K562 (cell line): ENCODE measurements around the gene ADAMTS6. TPM values are rescaled to one million over a fixed set of nuclear protein-coding genes. Genes with fewer than 3 reads are reported as not detected.

ENCODE experiments used
- ATAC-seq: fragments of 200-7000 bp; cut with Tn5 transposase; 3 replicates; pipeline ENCODE4 v1.9.1; 2020; ENCODE audit warnings: moderate library complexity
- BruUV-seq: library from RNA; stranded (reverse); fragments of 400-500 nt; replicated peaks from 2 replicates; lab custom pipeline; 2021; lab: Mats Ljungman, UMichigan
- CTCF ChIA-PET: fragments of 300-600 bp; formaldehyde crosslinking; extraction: SDS; loops from one replicate; lab custom pipeline; 2021; ENCODE audit warnings: low intra/inter-chr PET ratio; lab: Yijun Ruan, JAX
- POLR2A ChIA-PET: fragments of 300-600, 350-650 bp; sonication (Branson Sonifier 250); formaldehyde crosslinking; extraction: SDS; loops from one replicate; lab custom pipeline; 2021; ENCODE audit warnings: antibody characterized with exemption, inconsistent platforms; lab: Yijun Ruan, JAX
- DNase-seq, 4 experiments: peaks; one replicate each; pipeline versions ENCODE4 v3.0.0 to v3.0.0-alpha.2; 2011 to 2018; ENCODE audit warnings: low spot score in 3 of 4, mixed read lengths in 3 of 4; ENCODE audit errors: extremely low read depth in 1 of 4
- FAIRE-seq: peaks from 2 replicates; lab custom pipeline; 2011; peaks lifted over from hg19 to GRCh38; lab: Jason Lieb, UNC
- H2AFZ ChIP-seq: 2 replicates; pipeline ENCODE4 v1.6.0; 2011; ENCODE audit warnings: low read depth, low read length, control low read depth, inconsistent platforms
- H3K27ac ChIP-seq: fragments of 200-600 bp; 3 replicates; pipeline ENCODE4 v1.8.0; 2011; ENCODE audit warnings: low read depth, mild to moderate bottlenecking, control low read depth, inconsistent platforms, low read length, moderate library complexity, mixed read lengths; ENCODE audit errors: extremely low read depth
- H3K27me3 ChIP-seq, 2 experiments: fragments of 300-600 bp in 1 of 2; 2 replicates in 1 of 2; 3 replicates in 1 of 2; pipeline versions ENCODE4 v1.6.0 to v1.8.0; 2011; ENCODE audit warnings: inconsistent platforms in 2 of 2, low read length in 2 of 2, mild to moderate bottlenecking in 1 of 2, mixed read lengths in 1 of 2, moderate library complexity in 1 of 2; ENCODE audit not compliant: control insufficient read depth in 2 of 2, insufficient read depth in 2 of 2
- H3K36me3 ChIP-seq: fragments of 300-600 bp; 3 replicates; pipeline ENCODE4 v1.8.0; 2011; ENCODE audit warnings: mild to moderate bottlenecking, low read length, inconsistent platforms; ENCODE audit not compliant: control insufficient read depth, insufficient read depth
- H3K4me1 ChIP-seq, 2 experiments: fragments of 200-600 bp in 1 of 2; replicated peaks in 1 of 2; 2 replicates in 1 of 2; 3 replicates in 1 of 2; pipeline versions ENCODE4 v1.5.1 to v1.8.0; 2011; ENCODE audit warnings: inconsistent platforms in 2 of 2, low read length in 2 of 2, mild to moderate bottlenecking in 1 of 2, mixed read lengths in 1 of 2, moderate library complexity in 1 of 2; ENCODE audit not compliant: control insufficient read depth in 2 of 2, insufficient read depth in 2 of 2
- H3K4me2 ChIP-seq: 2 replicates; pipeline ENCODE4 v1.6.1; 2011; ENCODE audit warnings: low read length, control low read depth, inconsistent platforms, mixed read lengths; ENCODE audit not compliant: insufficient read depth
- H3K4me3 ChIP-seq: fragments of 200-600 bp; sonication (generic), shearing (Covaris generic); 2 replicates; pipeline ENCODE4 v1.5.1; 2016; ENCODE audit warnings: control low read depth, inconsistent platforms
- H3K79me2 ChIP-seq: fragments of 200-600 bp; 3 replicates; pipeline ENCODE4 v1.8.0; 2011; ENCODE audit warnings: low read length, inconsistent platforms; ENCODE audit not compliant: control insufficient read depth, insufficient read depth
- H3K9ac ChIP-seq, 2 experiments: 2 replicates each; pipeline versions ENCODE4 v1.6.0 to v1.6.1; 2011; ENCODE audit warnings: low read depth in 2 of 2, low read length in 2 of 2, control low read depth in 1 of 2, inconsistent platforms in 1 of 2, mild to moderate bottlenecking in 1 of 2, mixed read lengths in 1 of 2; ENCODE audit not compliant: insufficient read depth in 1 of 2
- H3K9me1 ChIP-seq: one replicate; pipeline ENCODE4 v1.6.0; 2011; ENCODE audit warnings: inconsistent platforms, mild to moderate bottlenecking, low read length, moderate library complexity; ENCODE audit not compliant: control insufficient read depth, insufficient read depth
- H3K9me3 ChIP-seq: replicated peaks from 2 replicates; pipeline ENCODE4 v1.5.1; 2011; ENCODE audit warnings: low read depth, low read length, inconsistent platforms; ENCODE audit not compliant: control insufficient read depth, insufficient read depth
- H4K20me1 ChIP-seq: replicated peaks from 2 replicates; pipeline ENCODE4 v1.6.1; 2011; ENCODE audit warnings: low read length, inconsistent platforms, mixed read lengths; ENCODE audit not compliant: control insufficient read depth, insufficient read depth
- CCNT2 ChIP-seq: IDR thresholded peaks from 2 replicates; pipeline ENCODE4 v1.6.1; 2011; ENCODE audit warnings: borderline replicate concordance, low read depth, mild to moderate bottlenecking, moderate library complexity, mixed read lengths, low read length; ENCODE audit not compliant: insufficient read length; ENCODE audit errors: extremely low read depth
- CEBPZ ChIP-seq: fragments of 150-350 bp; IDR thresholded peaks from 2 replicates; pipeline ENCODE4 v1.6.1; 2014; ENCODE audit warnings: low read depth, mild to moderate bottlenecking, low read length, borderline replicate concordance
- CTCFL ChIP-seq: IDR thresholded peaks from 2 replicates; pipeline ENCODE4 v1.6.1; 2011; ENCODE audit warnings: borderline replicate concordance, low read depth, mild to moderate bottlenecking, moderate library complexity, low read length; ENCODE audit not compliant: insufficient read depth, poor library complexity, severe bottlenecking
- KLF6 ChIP-seq: fragments of 250-450 bp; sonication (Bioruptor Pico); IDR thresholded peaks from 2 replicates; pipeline ENCODE4 v1.4.0; 2020; ENCODE audit warnings: mild to moderate bottlenecking, moderate library complexity, borderline replicate concordance
- NFYB ChIP-seq: IDR thresholded peaks from 2 replicates; pipeline ENCODE4 v1.6.1; 2011; ENCODE audit warnings: mild to moderate bottlenecking, moderate library complexity; ENCODE audit not compliant: insufficient read length; ENCODE audit errors: extremely low read depth
- PHF21A ChIP-seq: fragments of 450-650 bp; IDR thresholded peaks from 2 replicates; pipeline ENCODE4 v1.6.1; 2017; ENCODE audit warnings: low read depth, borderline replicate concordance
- RBM14 ChIP-seq: fragments of 200-400 bp; formaldehyde crosslinking; IDR thresholded peaks from 2 replicates; pipeline ENCODE4 v1.6.1; 2018; ENCODE audit warnings: low read depth, mild to moderate bottlenecking, low read length, moderate library complexity, borderline replicate concordance; ENCODE audit not compliant: insufficient read depth
- RBM34 ChIP-seq: fragments of 200-400 bp; formaldehyde crosslinking; IDR thresholded peaks from 2 replicates; pipeline ENCODE4 v1.6.1; 2018; ENCODE audit warnings: low read length, borderline replicate concordance; ENCODE audit not compliant: insufficient read depth
- ZNF324 ChIP-seq: fragments of 250-450 bp; sonication (Bioruptor Pico); IDR thresholded peaks from 2 replicates; pipeline ENCODE4 v1.4.0; 2020; ENCODE audit warnings: mild to moderate bottlenecking
- ZNF384 ChIP-seq: IDR thresholded peaks from 2 replicates; pipeline ENCODE4 v1.6.1; 2012; ENCODE audit warnings: low read depth, low read length, improper control_type of control experiment
- ZNF696 ChIP-seq: fragments of 250-450 bp; sonication (Bioruptor Pico); conservative IDR thresholded peaks from 2 replicates; pipeline ENCODE4 v1.4.0; 2020; ENCODE audit warnings: mild to moderate bottlenecking, moderate library complexity
- WGBS: fragments of 100-300 bp; shearing (Covaris generic); methylation state at CpG from one replicate; pipeline ENCODE4 v1.1.6; 2016; ENCODE audit warnings: low coverage, mixed read lengths; ENCODE audit not compliant: insufficient coverage; ENCODE audit errors: missing lambda C conversion rate; 5-methylcytosine and 5-hydroxymethylcytosine counted together
- in situ Hi-C: fragments of 300-500 bp; cut with MboI; formaldehyde crosslinking; loops from 4 replicates; pipeline ENCODE4 v1.15.0; 2018; ENCODE audit warnings: inconsistent platforms, mixed read lengths
- intact Hi-C: fragments of 100-400 bp; cut with micrococcal nuclease; formaldehyde crosslinking; loops from 2 replicates; pipeline ENCODE4 v1.14.2; 2022
- polyA plus RNA-seq, 8 experiments: library from polyadenylated mRNA; depleted of rRNA in 4 of 8; stranded (reverse) in 5 of 8; unstranded in 3 of 8; fragments of >200 nt; fragmentation: Nextera tagmentation in 2 of 8; fragmentation: Illumina TruSeq in 1 of 8; extraction: Ambion mirVana in 2 of 8; extraction: Trizol in 1 of 8; gene quantifications; 2 replicates each; pipeline versions ENCODE4 v1.2.1 to v1.2.3, GENCODE V29; 2011 to 2014; ENCODE audit warnings: inconsistent platforms in 1 of 8, missing spikeins in 1 of 8
- total RNA-seq, 7 experiments: library from RNA; depleted of rRNA in 6 of 7; stranded (reverse); fragments of >200 nt in 6 of 7; fragmentation: Illumina TruSeq in 2 of 7; extraction: Trizol in 2 of 7; gene quantifications; 2 replicates each; pipeline versions ENCODE4 v1.2.1 to v1.2.3, GENCODE V29; 2011 to 2021; ENCODE audit warnings: low replicate concordance in 1 of 7

The ADAMTS6 gene
- total and polyA plus RNA-seq, 9 of the 15 experiments (the other 6 are each of a cell fraction or from before 2014, with no cell fraction given): 0.57 to 5.3 (median 1.5) TPM

DNA sequence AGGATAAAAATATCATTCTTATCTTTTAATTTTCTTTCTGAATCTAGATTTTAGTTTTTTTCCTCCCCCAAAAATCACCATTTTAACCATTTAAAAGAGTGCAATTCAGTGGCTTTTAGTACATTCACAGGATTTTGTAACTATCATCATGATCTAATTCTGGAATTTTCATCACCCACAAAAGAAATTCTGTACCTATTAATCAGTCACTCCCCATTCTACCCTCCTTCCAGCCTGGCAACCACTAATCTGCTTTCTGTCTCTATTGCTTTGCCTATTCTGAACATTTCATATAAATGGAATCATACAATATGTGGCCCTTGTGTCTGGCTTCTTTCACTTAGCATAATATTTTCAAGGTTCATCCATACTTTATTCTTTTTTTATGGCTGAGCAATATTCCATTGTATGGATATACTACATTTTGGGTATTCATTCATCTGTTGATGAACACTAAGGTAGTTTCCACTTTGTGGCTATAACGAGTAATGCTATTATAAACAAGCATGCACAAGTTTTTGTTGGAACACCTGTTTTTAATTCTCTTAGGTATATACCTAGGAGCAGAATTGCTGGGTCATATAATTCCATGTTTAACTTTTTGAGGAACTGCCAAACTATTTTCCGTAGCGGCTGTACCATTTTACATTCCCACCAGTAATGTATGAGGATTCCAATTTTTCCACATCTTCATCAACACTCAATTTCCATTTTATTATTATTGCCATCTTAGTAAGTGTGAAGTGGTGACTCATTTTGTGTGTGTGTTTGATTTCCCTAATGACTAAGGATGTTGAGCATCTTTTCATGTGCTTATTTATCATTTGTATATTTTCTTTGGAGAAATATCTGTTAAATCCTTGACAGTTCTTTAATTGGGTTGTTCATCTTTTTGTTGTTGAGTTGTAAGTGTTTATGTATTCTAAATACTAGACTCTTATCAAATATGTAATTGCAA, 372.7 kb downstream of the ADAMTS6 start (continued):
- TF ChIP-seq CEBPZ: no peak
- TF ChIP-seq NFYB: no peak

DNA sequence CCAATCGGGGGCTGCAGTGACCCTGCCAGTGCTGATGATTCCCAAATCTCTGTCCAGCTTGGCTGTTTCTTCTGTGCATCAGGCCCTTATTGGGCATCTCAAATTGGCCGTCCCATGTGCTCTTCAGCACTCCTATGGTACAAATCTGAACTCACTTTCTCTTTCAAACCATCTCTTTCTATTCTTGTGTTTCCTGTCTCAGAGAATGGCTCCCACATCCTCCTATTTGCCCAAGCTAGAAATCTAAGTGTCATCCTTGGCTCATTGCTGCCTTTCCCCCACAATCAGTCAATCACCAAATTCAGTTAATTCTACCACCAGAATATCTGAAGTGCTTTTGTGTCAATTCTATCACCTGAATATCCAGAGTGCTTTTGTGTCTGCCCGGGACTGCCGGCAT, 376.4 kb downstream of the ADAMTS6 start:
- 27% methylated on average over 4 of the region's 4 CpGs for WGBS
- POLR2A ChIA-PET: interaction anchor here (0.8 to 1.6 kb wide), 2 partner anchors 10 to 11 kb away, joined by 4 read pairs; no protein-coding TSS in a partner anchor
- TF ChIP-seq RBM14 (no peak), ZNF384 (no peak), ZNF696 (CRISPR knock-in tag) (no peak), RBM34 (no peak), KLF6 (CRISPR knock-in tag) (no peak), ZNF324 (CRISPR knock-in tag) (no peak), CTCFL (no peak), PHF21A (no peak), CCNT2 (no peak)

More for the DNA sequence above, 376.4 kb downstream of the ADAMTS6 start:
- intact Hi-C loops: no loop called here
- Histone ChIP-seq H2AFZ (no peak overlapping the region), H3K9me3 (no peaks in the 10 kb centered on the region), H3K27me3 (0 out of 5 replicates have a peak, but pooled peaks cover 0 to 4% of the 10 kb centered on the region in 2 experiments), H3K4me3 (no peak overlapping the region), H4K20me1 (no peaks in the 10 kb centered on the region), H3K79me2 (no peaks in the 10 kb centered on the region), H3K27ac (no peak overlapping the region), H3K9ac (no peak overlapping the region), H3K4me1 (peaks cover 9% of the 10 kb centered on the region in 2 experiments; a peak in 4 of 5 replicates), H3K4me2 (no peak overlapping the region), H3K36me3 (no peaks in the 10 kb centered on the region), H3K9me1 (no peaks in the 10 kb centered on the region)
- ATAC-seq: no peak
- no peak for FAIRE-seq
- in situ Hi-C loops: no loop called here
- BruUV-seq: no TSS peak
- DNase-seq: no peak
- CTCF ChIA-PET: no interaction called here
